22Rv1 (cell line): ENCODE data around the gene ZNF444.

Source experiments
- ZFX ChIP-seq: fragments of 450-650 bp; IDR thresholded peaks from 2 replicates; pipeline ENCODE4 v1.6.1; 2017; ENCODE audit warnings: antibody characterized with exemption, borderline replicate concordance
- TF ChIP-seq, protein P1 (sequence below): fragments of 450-650 bp; IDR thresholded peaks from 2 replicates; pipeline ENCODE4 v1.5.1; 2017; ENCODE audit warnings: mild to moderate bottlenecking

DNA sequence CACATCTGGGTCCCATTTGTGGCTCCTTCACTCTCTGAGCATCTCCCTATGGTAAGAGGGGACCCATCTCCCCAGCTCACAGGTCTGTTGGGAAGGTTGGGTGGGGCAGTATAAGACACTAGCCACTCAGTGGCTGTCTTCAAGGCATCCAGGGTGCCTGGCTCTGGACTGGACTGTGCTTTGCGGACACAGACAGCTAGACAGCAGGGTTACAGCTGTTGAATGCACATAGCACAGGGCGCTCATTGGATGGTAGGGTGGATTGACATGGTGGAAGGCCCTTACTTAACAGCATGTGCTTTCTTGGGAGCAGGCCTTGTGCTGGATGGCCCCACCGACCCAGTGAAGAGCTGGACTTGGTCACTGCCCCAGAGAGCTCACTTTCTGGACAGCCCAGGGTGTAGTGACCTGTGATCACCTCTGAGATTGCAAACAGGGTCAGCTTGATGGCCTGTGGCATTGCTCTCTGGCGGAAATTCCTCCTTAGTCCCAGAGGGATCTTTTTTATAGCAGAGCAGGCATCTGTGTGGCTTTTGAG lies 1.9 kb downstream of the ZNF444 start:
- TF ChIP-seq, protein P1, sequence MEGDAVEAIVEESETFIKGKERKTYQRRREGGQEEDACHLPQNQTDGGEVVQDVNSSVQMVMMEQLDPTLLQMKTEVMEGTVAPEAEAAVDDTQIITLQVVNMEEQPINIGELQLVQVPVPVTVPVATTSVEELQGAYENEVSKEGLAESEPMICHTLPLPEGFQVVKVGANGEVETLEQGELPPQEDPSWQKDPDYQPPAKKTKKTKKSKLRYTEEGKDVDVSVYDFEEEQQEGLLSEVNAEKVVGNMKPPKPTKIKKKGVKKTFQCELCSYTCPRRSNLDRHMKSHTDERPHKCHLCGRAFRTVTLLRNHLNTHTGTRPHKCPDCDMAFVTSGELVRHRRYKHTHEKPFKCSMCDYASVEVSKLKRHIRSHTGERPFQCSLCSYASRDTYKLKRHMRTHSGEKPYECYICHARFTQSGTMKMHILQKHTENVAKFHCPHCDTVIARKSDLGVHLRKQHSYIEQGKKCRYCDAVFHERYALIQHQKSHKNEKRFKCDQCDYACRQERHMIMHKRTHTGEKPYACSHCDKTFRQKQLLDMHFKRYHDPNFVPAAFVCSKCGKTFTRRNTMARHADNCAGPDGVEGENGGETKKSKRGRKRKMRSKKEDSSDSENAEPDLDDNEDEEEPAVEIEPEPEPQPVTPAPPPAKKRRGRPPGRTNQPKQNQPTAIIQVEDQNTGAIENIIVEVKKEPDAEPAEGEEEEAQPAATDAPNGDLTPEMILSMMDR: no peak
- TF ChIP-seq ZFX: no peak
